CD4-positive, CD25-positive, alpha-beta regulatory T cell (primary cell): Measurements from ENCODE around the gene ANAPC4. TPM values are rescaled to one million over a fixed set of nuclear protein-coding genes. Genes with fewer than 3 reads are reported as not detected.
"Not testable (repeated sequence)": the region's sequence is repeated elsewhere in the genome, so short reads cannot be mapped to it uniquely, and the experiment has no call there.

Source experiments
- ATAC-seq, 2 donors: fragments of 150-1000 bp; cut with Tn5 transposase; one replicate each; pipeline ENCODE4 v1.10.0; 2021; ENCODE audit warnings: low read depth in 2 of 2, moderate number of reproducible peaks in 2 of 2, moderate library complexity in 1 of 2
- DNase-seq, 3 donors: peaks; one replicate each; pipeline versions ENCODE4 v3.0.0 to v3.0.0-alpha.2; 2012 to 2022; ENCODE audit warnings: mixed read lengths in 1 of 3
- H3K27ac ChIP-seq: one replicate; pipeline ENCODE4 v1.7.0; 2013; ENCODE audit warnings: mild to moderate bottlenecking, low read length; ENCODE audit not compliant: insufficient read depth, poor library complexity, severe bottlenecking
- H3K27me3 ChIP-seq: one replicate; pipeline ENCODE4 v1.7.0; 2013; ENCODE audit warnings: low read length; ENCODE audit not compliant: control insufficient read depth, insufficient read depth
- H3K36me3 ChIP-seq: one replicate; pipeline ENCODE4 v1.7.0; 2013; ENCODE audit warnings: mild to moderate bottlenecking, low read length, moderate library complexity; ENCODE audit not compliant: control insufficient read depth, insufficient read depth
- H3K4me1 ChIP-seq: 2 replicates; pipeline ENCODE4 v1.7.0; 2013; ENCODE audit warnings: mild to moderate bottlenecking, low read length; ENCODE audit not compliant: insufficient read depth, control insufficient read depth, poor library complexity, severe bottlenecking
- H3K4me3 ChIP-seq: one replicate; pipeline ENCODE4 v1.7.0; 2013; ENCODE audit warnings: low read depth, mild to moderate bottlenecking, low read length, moderate library complexity
- H3K9me3 ChIP-seq, 2 experiments: 1 replicate in 1 of 2; 2 replicates in 1 of 2; pipeline ENCODE4 v1.7.0; 2013; ENCODE audit warnings: low read length in 2 of 2, mild to moderate bottlenecking in 1 of 2, moderate library complexity in 1 of 2; ENCODE audit not compliant: control insufficient read depth in 2 of 2
- H3K27ac Mint-ChIP-seq, 3 donors: one replicate each; pipeline ENCODE4 v1.8.0; 2020 to 2022; ENCODE audit warnings: mild to moderate bottlenecking in 3 of 3, mixed read lengths in 3 of 3, moderate library complexity in 2 of 3
- H3K27me3 Mint-ChIP-seq: one replicate; pipeline ENCODE4 v1.8.0; 2022; ENCODE audit warnings: mild to moderate bottlenecking, mixed read lengths
- H3K36me3 Mint-ChIP-seq: one replicate; pipeline ENCODE4 v1.8.0; 2020; ENCODE audit warnings: mixed read lengths
- H3K4me1 Mint-ChIP-seq, 4 donors: one replicate each; pipeline ENCODE4 v1.8.0; 2020 to 2022; ENCODE audit warnings: mixed read lengths in 4 of 4, mild to moderate bottlenecking in 1 of 4
- H3K4me3 Mint-ChIP-seq, 4 donors: one replicate each; pipeline ENCODE4 v1.8.0; 2020 to 2022; ENCODE audit warnings: mild to moderate bottlenecking in 4 of 4, mixed read lengths in 4 of 4, moderate library complexity in 3 of 4
- H3K9me3 Mint-ChIP-seq, 7 donors: one replicate each; pipeline ENCODE4 v1.8.0; 2020 to 2022; ENCODE audit warnings: mixed read lengths in 7 of 7, mild to moderate bottlenecking in 3 of 7, moderate library complexity in 2 of 7
- polyA plus RNA-seq, 4 donors: library from polyadenylated mRNA; unstranded; fragments of 300-500 nt; fragmentation: Illumina TruSeq; gene quantifications; one replicate each; pipeline ENCODE4 v1.2.3, GENCODE V29; 2021
- total RNA-seq: library from RNA; stranded (reverse); gene quantifications from one replicate; pipeline ENCODE4 v1.2.3, GENCODE V29; 2022

The ANAPC4 gene, protein sequence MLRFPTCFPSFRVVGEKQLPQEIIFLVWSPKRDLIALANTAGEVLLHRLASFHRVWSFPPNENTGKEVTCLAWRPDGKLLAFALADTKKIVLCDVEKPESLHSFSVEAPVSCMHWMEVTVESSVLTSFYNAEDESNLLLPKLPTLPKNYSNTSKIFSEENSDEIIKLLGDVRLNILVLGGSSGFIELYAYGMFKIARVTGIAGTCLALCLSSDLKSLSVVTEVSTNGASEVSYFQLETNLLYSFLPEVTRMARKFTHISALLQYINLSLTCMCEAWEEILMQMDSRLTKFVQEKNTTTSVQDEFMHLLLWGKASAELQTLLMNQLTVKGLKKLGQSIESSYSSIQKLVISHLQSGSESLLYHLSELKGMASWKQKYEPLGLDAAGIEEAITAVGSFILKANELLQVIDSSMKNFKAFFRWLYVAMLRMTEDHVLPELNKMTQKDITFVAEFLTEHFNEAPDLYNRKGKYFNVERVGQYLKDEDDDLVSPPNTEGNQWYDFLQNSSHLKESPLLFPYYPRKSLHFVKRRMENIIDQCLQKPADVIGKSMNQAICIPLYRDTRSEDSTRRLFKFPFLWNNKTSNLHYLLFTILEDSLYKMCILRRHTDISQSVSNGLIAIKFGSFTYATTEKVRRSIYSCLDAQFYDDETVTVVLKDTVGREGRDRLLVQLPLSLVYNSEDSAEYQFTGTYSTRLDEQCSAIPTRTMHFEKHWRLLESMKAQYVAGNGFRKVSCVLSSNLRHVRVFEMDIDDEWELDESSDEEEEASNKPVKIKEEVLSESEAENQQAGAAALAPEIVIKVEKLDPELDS
- 50.0 TPM for total RNA-seq
- 10 to 100 TPM; 18.5 to 24.6 (median 21.6) TPM for polyA plus RNA-seq

DNA sequence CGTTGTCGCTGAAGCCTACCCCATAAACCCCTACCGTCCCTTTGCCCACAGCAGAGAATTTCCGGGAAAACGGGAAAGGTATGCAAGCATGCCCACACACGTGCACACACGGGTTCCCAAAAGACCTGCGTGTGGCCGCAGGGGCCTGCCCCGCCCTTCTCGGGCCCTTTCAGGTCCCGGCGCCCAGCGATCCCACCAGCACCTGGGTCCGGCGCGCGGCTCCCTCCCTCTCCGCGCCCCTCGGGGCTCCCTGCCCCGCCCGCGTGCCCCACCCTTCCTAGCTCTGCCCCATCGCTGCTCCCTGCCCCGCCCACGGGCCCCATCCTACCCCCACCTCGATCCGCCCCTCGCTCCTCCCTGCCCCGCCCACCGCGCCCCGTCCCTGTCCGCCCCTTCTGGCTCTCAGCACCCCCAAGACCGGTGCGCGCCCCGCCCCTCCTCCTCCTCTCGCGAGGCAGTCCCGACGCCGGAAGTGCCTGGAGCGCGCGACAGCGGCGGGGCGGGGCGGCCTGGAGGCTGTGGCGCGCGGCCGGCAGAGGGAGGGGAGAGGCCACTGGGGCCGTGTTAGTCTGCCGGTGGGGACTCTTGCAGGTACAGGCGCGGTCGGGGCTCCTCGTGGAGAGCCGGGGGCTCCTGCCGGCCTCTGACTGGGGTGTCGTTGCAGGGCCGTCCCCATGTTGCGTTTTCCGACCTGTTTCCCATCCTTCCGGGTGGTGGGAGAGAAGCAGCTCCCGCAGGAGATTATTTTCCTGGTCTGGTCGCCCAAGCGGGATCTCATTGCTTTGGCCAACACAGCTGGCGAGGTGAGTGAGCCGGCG is at the start of gene ANAPC4:
Gene ANAPC4, plus strand, starts transcription at position 510 of the 818 bp plus-strand sequence. Its CDS starts 165 bp downstream, at position 675.
- H3K4me1 Mint-ChIP-seq, result peaks cover 0 to 16% (median 6%) of the 10 kb centered on the region in 4 donors
- DNase-seq (peak; percentile 92 to 98 (median 97)), ATAC-seq (peak; percentile 95 to 96)
- Histone ChIP-seq H3K36me3 (peaks cover 13% of the 10 kb centered on the region), H3K4me1 (peaks cover 28% of the 10 kb centered on the region), H3K27ac (peak within 1 kb of the TSS; percentile 65), H3K4me3 (peak within 1 kb of the TSS; percentile 83), H3K27me3 (no peaks in the 10 kb centered on the region), H3K9me3 (no peaks in the 10 kb centered on the region)
- no peaks in the 10 kb centered on the region for H3K27me3 Mint-ChIP-seq
- peak within 1 kb of the TSS; percentile 50 to 94 (median 93) for H3K27ac Mint-ChIP-seq
- peak within 1 kb of the TSS in 1 of 4 donors; percentile 86 for H3K4me3 Mint-ChIP-seq
- H3K9me3 Mint-ChIP-seq, result no peaks in the 10 kb centered on the region
- H3K36me3 Mint-ChIP-seq, result peaks cover 4% of the 10 kb centered on the region

DNA sequence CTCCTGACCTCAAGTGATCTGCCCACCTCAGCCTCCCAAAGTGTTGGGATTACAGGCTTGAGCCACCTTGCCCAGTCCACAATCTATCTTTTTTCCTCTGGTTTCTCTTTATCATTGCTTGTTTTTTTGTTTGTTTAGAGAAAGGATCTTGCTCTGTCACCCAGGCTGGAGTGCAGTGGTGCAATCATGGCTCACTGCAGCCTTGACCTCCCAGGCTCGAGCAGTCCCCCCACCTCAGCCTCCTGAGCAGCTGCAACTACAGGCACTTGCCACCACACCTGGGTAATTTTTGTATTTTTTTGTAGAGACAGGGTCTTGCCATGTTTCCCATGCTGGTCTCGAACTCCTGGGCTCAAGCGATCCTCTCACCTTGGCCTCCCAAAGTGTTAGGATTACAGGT is 48.6 kb upstream of the ANAPC4 start:
- not testable (repeated sequence) for H3K9me3 ChIP-seq, H3K27me3 Mint-ChIP-seq, H3K27ac Mint-ChIP-seq, H3K4me3 ChIP-seq, ATAC-seq, DNase-seq, H3K9me3 Mint-ChIP-seq, H3K27ac ChIP-seq, H3K27me3 ChIP-seq, H3K36me3 Mint-ChIP-seq, H3K4me3 Mint-ChIP-seq, H3K4me1 ChIP-seq, H3K36me3 ChIP-seq
- peaks cover 11 to 34% (median 20%) of the 10 kb centered on the region in 4 donors for H3K4me1 Mint-ChIP-seq

DNA sequence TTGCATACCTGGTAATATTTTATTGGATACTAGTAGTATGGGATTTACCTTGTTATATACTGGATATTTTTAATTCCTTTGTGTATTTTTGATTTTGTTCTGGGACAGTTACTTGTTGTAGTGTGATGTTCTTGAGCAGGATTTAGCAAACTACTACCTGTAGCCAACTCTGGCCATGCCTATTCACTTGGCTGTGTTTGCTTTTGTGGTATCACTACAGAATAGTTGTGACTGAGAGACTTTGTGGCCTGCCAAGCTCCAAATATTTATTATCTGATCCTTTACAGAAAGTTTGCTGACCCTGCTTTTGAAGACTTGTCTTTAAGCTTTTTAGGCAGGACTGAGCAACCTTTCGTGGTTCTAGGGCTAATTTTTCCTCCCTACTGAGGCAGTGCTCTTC is 46.7 kb upstream of the ANAPC4 start:
- no peaks in the 10 kb centered on the region for H3K27me3 ChIP-seq
- Mint-ChIP-seq H3K27me3 (no peaks in the 10 kb centered on the region), H3K4me1 (peaks cover 11 to 34% (median 19%) of the 10 kb centered on the region in 4 donors), H3K27ac (peak overlapping the region; percentile 91 to 97 (median 96)), H3K36me3 (peaks cover 11% of the 10 kb centered on the region), H3K9me3 (no peaks in the 10 kb centered on the region), H3K4me3 (peak overlapping the region in 2 of 4 donors; percentile 43 to 75)
- DNase-seq, result no peak
- H3K4me1 ChIP-seq, result peaks cover 10% of the 10 kb centered on the region
- no peaks in the 10 kb centered on the region for H3K9me3 ChIP-seq
- no peak overlapping the region for H3K27ac ChIP-seq
- ATAC-seq, result no peak
- no peak overlapping the region for H3K4me3 ChIP-seq
- H3K36me3 ChIP-seq, result peaks cover 10% of the 10 kb centered on the region

DNA sequence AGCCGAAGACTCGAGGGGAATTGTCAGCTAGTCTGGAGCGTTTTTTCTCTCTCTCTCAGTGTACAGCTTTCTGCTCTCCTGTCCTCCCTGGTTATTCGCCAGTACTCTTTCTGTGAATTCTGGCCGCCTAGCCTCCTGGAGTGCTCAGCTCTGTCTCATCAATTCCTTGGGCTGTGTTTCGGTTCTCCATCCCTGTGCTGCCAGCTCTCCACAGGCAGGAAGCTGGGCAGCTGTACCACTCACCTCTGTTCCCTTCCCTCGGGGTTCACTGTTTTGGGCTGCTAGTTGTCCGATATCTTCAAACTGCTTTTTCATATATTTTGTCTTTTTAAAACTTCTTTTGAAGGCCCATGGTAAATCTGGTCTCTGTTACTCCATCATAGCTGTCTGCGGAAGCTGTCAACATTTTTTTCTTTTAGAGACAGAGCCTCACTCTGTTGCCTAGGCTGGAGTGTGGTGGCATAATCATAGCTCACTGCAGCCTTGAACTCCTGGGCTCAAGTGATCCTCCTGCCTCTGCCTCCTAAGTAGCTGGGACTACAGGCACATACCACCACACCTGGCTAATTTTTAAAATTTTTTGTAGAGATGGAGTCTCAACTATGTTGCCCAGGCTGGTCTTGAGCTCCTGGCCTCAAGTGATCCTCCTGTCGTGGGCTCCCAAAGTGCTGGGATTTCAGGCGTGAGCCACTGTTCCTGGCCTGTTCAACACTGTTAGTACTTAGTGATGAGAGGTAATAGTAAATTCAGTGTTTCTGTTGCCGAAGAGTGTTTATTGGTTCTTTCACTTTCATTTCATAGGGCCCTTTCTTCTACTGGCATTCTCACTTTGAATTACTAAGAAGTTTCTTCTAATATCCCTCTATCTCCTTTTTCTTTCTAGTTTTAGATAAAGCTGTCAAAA is 45.9 kb upstream of the ANAPC4 start:
- ATAC-seq (peak; percentile 76 to 81), DNase-seq (peak in 2 of 3 donors; percentile 26 to 66)
- H3K9me3 ChIP-seq, result no peaks in the 10 kb centered on the region
- peak overlapping the region; percentile 71 for H3K27ac ChIP-seq
- Mint-ChIP-seq H3K36me3 (peaks cover 11% of the 10 kb centered on the region), H3K9me3 (no peaks in the 10 kb centered on the region), H3K27ac (peak overlapping the region; percentile 96 to 98 (median 97)), H3K27me3 (no peaks in the 10 kb centered on the region), H3K4me3 (peak overlapping the region; percentile 75 to 97 (median 88)), H3K4me1 (peaks cover 11 to 34% (median 19%) of the 10 kb centered on the region in 4 donors)
- peaks cover 12% of the 10 kb centered on the region for H3K36me3 ChIP-seq
- H3K27me3 ChIP-seq, result no peaks in the 10 kb centered on the region
- H3K4me1 ChIP-seq, result peaks cover 10% of the 10 kb centered on the region
- peak overlapping the region; percentile 93 for H3K4me3 ChIP-seq

DNA sequence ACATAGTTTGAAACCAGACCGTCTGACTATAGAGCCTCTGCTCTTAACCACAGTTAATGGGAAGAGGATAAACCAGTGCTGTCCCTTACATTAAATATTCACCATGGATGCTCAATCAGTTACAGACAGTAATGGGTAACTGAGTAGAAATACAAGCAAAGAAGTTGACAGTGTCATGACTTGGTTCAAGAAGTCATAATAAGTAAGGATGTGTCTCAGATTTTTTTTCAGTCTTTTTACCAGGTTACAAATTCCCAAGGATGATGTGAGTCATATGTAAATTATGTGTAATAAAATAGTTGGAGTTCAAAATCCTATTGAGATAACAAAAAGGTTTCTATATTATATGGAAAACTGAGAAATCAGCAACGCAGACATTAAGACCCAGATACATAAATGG is 33.4 kb upstream of the ANAPC4 start:
- H3K27ac Mint-ChIP-seq, result no peak overlapping the region
- H3K9me3 ChIP-seq, result no peaks in the 10 kb centered on the region
- no peak overlapping the region for H3K27ac ChIP-seq
- no peak overlapping the region for H3K4me3 ChIP-seq
- ATAC-seq (no peak), DNase-seq (no peak)
- peaks cover 29% of the 10 kb centered on the region for H3K36me3 Mint-ChIP-seq
- no peaks in the 10 kb centered on the region for H3K9me3 Mint-ChIP-seq
- H3K4me1 ChIP-seq, result no peaks in the 10 kb centered on the region
- no peaks in the 10 kb centered on the region for H3K27me3 Mint-ChIP-seq
- peaks cover 7% of the 10 kb centered on the region for H3K36me3 ChIP-seq
- H3K27me3 ChIP-seq, result no peaks in the 10 kb centered on the region
- no peak overlapping the region for H3K4me3 Mint-ChIP-seq
- H3K4me1 Mint-ChIP-seq, result peaks cover 0 to 6% (median 0%) of the 10 kb centered on the region in 4 donors

DNA sequence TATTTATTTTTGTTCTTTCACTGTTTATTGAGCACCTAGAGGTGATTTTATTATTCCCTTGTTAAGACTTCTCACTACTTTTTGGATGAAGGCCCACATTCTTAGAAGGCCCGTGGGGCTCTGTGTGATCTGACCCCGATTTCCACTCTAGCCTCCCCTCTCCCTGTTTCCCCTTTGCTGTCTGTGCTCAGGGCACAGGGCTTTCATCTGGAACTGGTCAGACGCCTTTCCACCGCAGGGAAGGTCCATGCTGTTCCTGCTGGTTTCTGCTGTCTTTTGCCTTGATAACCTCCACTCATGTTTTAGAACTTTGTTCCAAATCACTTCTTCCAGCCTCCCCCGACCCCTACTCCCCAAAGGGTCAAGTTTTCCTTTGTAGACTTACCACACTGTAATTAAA is 31.3 kb upstream of the ANAPC4 start:
- ATAC-seq, result no peak
- Histone ChIP-seq H3K9me3 (no peaks in the 10 kb centered on the region), H3K4me3 (no peak overlapping the region), H3K27me3 (no peaks in the 10 kb centered on the region), H3K36me3 (peaks cover 5% of the 10 kb centered on the region), H3K27ac (no peak overlapping the region), H3K4me1 (no peaks in the 10 kb centered on the region)
- Mint-ChIP-seq H3K27me3 (no peaks in the 10 kb centered on the region), H3K9me3 (no peaks in the 10 kb centered on the region), H3K36me3 (peaks cover 24% of the 10 kb centered on the region), H3K4me1 (peaks cover 0 to 6% (median 3%) of the 10 kb centered on the region in 4 donors), H3K27ac (peak overlapping the region in 1 of 3 donors; percentile 59), H3K4me3 (no peak overlapping the region)
- DNase-seq, result no peak
